ENCODE data around the gene TDRD9. TPM values are rescaled to one million over a fixed set of nuclear protein-coding genes. Genes with fewer than 3 reads are reported as not detected.

The TDRD9 gene
- total and polyA plus RNA-seq, 2 experiments from 2014 or later, result 0.24 TPM; not detected in 1

GRCh38 chr14:104034976-104035699 is 106.9 kb downstream of the TDRD9 start (continued):
- no peak for TF ChIP-seq ZNF462 (CRISPR knock-in tag; IDR thresholded peaks at IDR 0.05)
- no peak for TF ChIP-seq EZH2 (IDR thresholded peaks at IDR 0.05; ENCODE audit: low read depth, unreplicated experiment)
- TF ChIP-seq REST (IDR thresholded peaks at IDR 0.05; ENCODE audit: unreplicated experiment), result no peak

GRCh38 chr14:104036212-104036611 is 108.0 kb downstream of the TDRD9 start:
- peaks cover 9% of the 10 kb centered on the region for H3K27me3 Mint-ChIP-seq (ENCODE audit: insufficient read depth, low read depth, poor library complexity)
- H3K9me3 Mint-ChIP-seq, result no peaks in the 10 kb centered on the region
- Histone ChIP-seq H3F3A (replicated peaks; ENCODE audit: low read depth) (no peaks in the 10 kb centered on the region), H3K9me2 (ENCODE audit: insufficient read depth) (no peaks in the 10 kb centered on the region), H3K36me3 (ENCODE audit: insufficient read depth) (no peaks in the 10 kb centered on the region), H3K27me3 (ENCODE audit: insufficient read depth) (no peaks in the 10 kb centered on the region), H3K4me1 (ENCODE audit: insufficient read depth) (no peaks in the 10 kb centered on the region), H3K4me2 (no peak overlapping the region), H2AFZ (no peak overlapping the region), H4K20me1 (replicated peaks; ENCODE audit: insufficient read depth) (no peaks in the 10 kb centered on the region), H3K79me2 (replicated peaks; ENCODE audit: insufficient read depth) (no peaks in the 10 kb centered on the region), H3K4me3 (no peak overlapping the region), H3K27ac (ENCODE audit: low read depth) (no peak overlapping the region)
- ATAC-seq (no peak), DNase-seq (ENCODE audit: low spot score) (no peak)
- no peaks in the 10 kb centered on the region for H3K36me3 Mint-ChIP-seq (ENCODE audit: low read depth)
- no peak overlapping the region for H3K27ac Mint-ChIP-seq
- no peaks in the 10 kb centered on the region; the same call in 2 of the 3 replicates for H3K4me1 Mint-ChIP-seq
- H3K4me3 Mint-ChIP-seq, result no peak overlapping the region
- TF ChIP-seq ZNF331 (CRISPR knock-in tag; IDR thresholded peaks at IDR 0.05; ENCODE audit: low read depth) (no peak), CTCF (conservative IDR thresholded peaks at IDR 0.05; ENCODE audit: low read depth in 2 of 2) (no peak), CREB1 (CRISPR knock-in tag; IDR thresholded peaks at IDR 0.05; ENCODE audit: low read depth) (no peak), ETS1 (IDR thresholded peaks at IDR 0.05) (no peak), POLR2AphosphoS5 (IDR thresholded peaks at IDR 0.05; ENCODE audit: low read depth) (no peak), EZH2phosphoT487 (IDR thresholded peaks at IDR 0.05; ENCODE audit: unreplicated experiment) (no peak), JUNB (IDR thresholded peaks at IDR 0.05; ENCODE audit: unreplicated experiment) (no peak), ZNF114 (CRISPR knock-in tag; IDR thresholded peaks at IDR 0.05) (no peak)

All from GM23338 (cell line).